HG03064 (cell line): ENCODE measurements around the gene STX10.
"Not testable (repeated sequence)": the region's sequence is repeated elsewhere in the genome, so short reads cannot be mapped to it uniquely, and the experiment has no call there.

ENCODE experiments used
- ATAC-seq: cut with Tn5 transposase; IDR thresholded peaks from one replicate; pipeline ENCODE4 v1.9.1; 2021; ENCODE audit warnings: low read depth; ENCODE audit not compliant: unreplicated experiment

STX10 gene

GRCh38 chr19:13150187-13150930, at the start of gene STX10, which contains the start of gene IER2:
Gene STX10, minus strand, starts transcription at chr19:13150375. Its CDS starts 202 bp downstream, at chr19:13150173.
Gene IER2, plus strand, starts transcription at chr19:13150411. Its CDS starts 2,776 bp downstream, at chr19:13153187.
- no peak for ATAC-seq

- no peak for ATAC-seq
Measured at GRCh38 chr19:13198634-13199033, 48.5 kb upstream of the STX10 start.

- ATAC-seq = no peak
Measured at GRCh38 chr19:13195678-13196077, 45.5 kb upstream of the STX10 start.

GRCh38 chr19:13190781-13191540, 40.8 kb upstream of the STX10 start:
- ATAC-seq = no peak

GRCh38 chr19:13189600-13189999, 39.4 kb upstream of the STX10 start:
- ATAC-seq = no peak

- no peak for ATAC-seq
Measured at GRCh38 chr19:13187419-13187818, 37.2 kb upstream of the STX10 start.

GRCh38 chr19:13186688-13187087, 36.5 kb upstream of the STX10 start:
- ATAC-seq = not testable (repeated sequence)

GRCh38 chr19:13185763-13186657, 35.8 kb upstream of the STX10 start:
- ATAC-seq = not testable (repeated sequence)

- ATAC-seq = not testable (repeated sequence)
Measured at GRCh38 chr19:13184926-13185325, 34.8 kb upstream of the STX10 start.

GRCh38 chr19:13181747-13182388, 31.7 kb upstream of the STX10 start:
- ATAC-seq = no peak

GRCh38 chr19:13178291-13178690, 28.1 kb upstream of the STX10 start:
- ATAC-seq = not testable (repeated sequence)

- not testable (repeated sequence) for ATAC-seq
Measured at GRCh38 chr19:13177584-13177983, 27.4 kb upstream of the STX10 start.

- no peak for ATAC-seq
Measured at GRCh38 chr19:13176345-13176744, 26.2 kb upstream of the STX10 start.

- ATAC-seq = no peak
Measured at GRCh38 chr19:13173139-13173737, 23.1 kb upstream of the STX10 start.

- no peak for ATAC-seq
Measured at GRCh38 chr19:13172346-13173138, 22.4 kb upstream of the STX10 start.

- ATAC-seq = no peak
Measured at GRCh38 chr19:13171146-13171545, 21.0 kb upstream of the STX10 start.

GRCh38 chr19:13169769-13170168, 19.6 kb upstream of the STX10 start:
- ATAC-seq = no peak

GRCh38 chr19:13166151-13166550, 16.0 kb upstream of the STX10 start:
- ATAC-seq = not testable (repeated sequence)
